GM13977 (cell line): ENCODE measurements around the gene ASTN1.

ENCODE experiments used
- DNase-seq: peaks from one replicate; pipeline ENCODE4 v3.0.0; 2012; ENCODE audit warnings: low spot score
- CTCF ChIP-seq: IDR thresholded peaks from 2 replicates; pipeline ENCODE4 v1.5.1; 2012; ENCODE audit warnings: mild to moderate bottlenecking, control low read depth; ENCODE audit not compliant: insufficient read depth; ENCODE audit errors: extremely low read depth, missing control alignments
- in situ Hi-C: fragments of 300-500 bp; cut with MboI; formaldehyde crosslinking; loops from one replicate; pipeline ENCODE4 v1.12.0; 2022; ENCODE audit warnings: low sequenced_read_pairs, low pct_unique_long_range_greater_than_20kb, mixed read lengths, inconsistent platforms; ENCODE audit not compliant: unreplicated experiment

Gene ASTN1

GRCh38 chr1:176938375-176938774 lies 226.1 kb downstream of the ASTN1 start:
- in situ Hi-C loops: no loop called here
- no peak for DNase-seq
- TF ChIP-seq CTCF: no peak

- no peak for DNase-seq
- in situ Hi-C loops: no loop called here
- TF ChIP-seq CTCF: no peak
Measured at GRCh38 chr1:176934370-176934769, 230.1 kb downstream of the ASTN1 start.

GRCh38 chr1:176932114-176933104 lies 232.1 kb downstream of the ASTN1 start:
- in situ Hi-C loops: no loop called here
- TF ChIP-seq CTCF: no peak

DNA sequence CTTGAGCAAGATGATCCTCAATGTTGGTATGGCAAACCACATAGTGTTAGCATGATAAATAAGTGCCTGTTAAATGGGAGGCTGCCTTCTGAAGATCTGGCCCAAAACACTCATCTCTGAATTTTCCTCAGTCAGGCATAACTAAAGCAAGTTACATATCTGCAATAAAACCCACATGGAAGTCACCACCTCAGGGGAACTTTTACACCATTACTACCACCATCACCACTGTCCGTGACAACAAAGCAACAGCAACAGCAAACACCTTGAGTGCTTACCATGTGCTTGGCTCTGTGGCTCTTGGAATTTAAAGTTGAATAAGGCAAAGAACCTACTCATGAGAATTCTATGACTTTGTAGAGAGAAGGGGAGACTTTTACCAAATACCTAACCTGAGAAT lies 233.0 kb downstream of the ASTN1 start:
- TF ChIP-seq CTCF: no peak
- no peak for DNase-seq
- in situ Hi-C loops: no loop called here

More at GRCh38 chr1:176932114-176933104, 232.1 kb downstream of the ASTN1 start:
- DNase-seq: no peak

GRCh38 chr1:176926330-176927086 lies 238.0 kb downstream of the ASTN1 start:
- in situ Hi-C loops: no loop called here
- no peak for DNase-seq
- no peak for TF ChIP-seq CTCF

DNA sequence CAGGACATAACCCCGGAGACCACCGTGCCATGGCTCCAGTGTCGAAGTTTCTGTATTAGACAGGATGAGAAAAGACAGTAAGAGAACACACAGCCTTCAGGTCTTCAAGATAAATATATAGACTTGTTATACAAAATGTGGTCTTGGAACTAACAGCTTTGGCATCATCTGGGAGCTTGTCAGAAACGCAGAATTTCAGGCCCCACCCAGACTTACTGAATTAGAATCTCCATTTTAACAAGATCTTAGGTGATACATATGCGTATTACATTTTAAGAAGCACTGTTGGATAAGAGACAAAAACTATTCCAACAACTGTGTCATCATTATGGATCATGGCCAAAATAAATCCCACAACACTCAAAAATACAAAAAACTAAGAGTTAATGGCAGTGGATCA lies 239.3 kb downstream of the ASTN1 start:
- in situ Hi-C loops: no loop called here
- no peak for TF ChIP-seq CTCF
- DNase-seq: no peak
